Head of caudate nucleus (tissue), 42 donors: Measurements from ENCODE around the gene HIP1.
"Not testable (repeated sequence)": the region's sequence is repeated elsewhere in the genome, so short reads cannot be mapped to it uniquely, and the experiment has no call there.

ENCODE experiments used
- DNase-seq, 42 donors: peaks; one replicate each; pipeline versions ENCODE4 v3.0.0 to v3.0.0-alpha.2; 2020 to 2021; ENCODE audit warnings: mixed read lengths in 7 of 42
- intact Hi-C: fragments of 100-400 bp; cut with DNase I; formaldehyde crosslinking; loops from one replicate; pipeline ENCODE4 v1.15.0; 2022

The HIP1 gene

DNA sequence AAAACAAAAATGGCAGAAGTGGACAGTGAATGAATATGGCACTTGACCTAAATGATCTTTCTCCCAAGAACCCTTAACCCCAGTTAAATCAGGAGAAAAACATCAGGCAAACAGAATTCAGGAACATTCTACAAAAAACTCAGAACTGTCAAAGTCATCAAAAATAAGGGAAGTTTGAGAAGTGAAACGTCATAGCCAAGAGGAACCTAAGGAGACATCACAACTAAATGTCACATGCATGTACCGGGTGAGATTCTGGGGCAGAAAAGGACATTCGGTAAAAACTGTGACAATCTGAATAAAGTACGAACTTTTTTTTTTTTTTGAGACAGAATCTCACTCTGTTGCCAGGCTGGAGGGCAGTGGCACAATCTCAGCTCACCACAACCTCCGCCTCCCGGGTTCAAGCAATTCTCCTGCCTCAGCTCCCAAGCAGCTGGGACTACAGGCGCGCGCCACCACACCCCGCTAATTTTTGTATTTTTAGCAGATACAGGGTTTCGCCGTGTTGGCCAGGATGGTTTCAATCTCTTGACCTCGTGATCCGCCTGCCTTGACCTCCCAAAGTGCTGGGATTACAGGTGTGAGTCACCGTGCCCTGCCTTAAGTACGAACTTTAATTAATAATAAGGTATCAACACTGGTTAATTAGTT, 169.0 kb downstream of the HIP1 start:
- intact Hi-C loops, result not testable (repeated sequence)

DNA sequence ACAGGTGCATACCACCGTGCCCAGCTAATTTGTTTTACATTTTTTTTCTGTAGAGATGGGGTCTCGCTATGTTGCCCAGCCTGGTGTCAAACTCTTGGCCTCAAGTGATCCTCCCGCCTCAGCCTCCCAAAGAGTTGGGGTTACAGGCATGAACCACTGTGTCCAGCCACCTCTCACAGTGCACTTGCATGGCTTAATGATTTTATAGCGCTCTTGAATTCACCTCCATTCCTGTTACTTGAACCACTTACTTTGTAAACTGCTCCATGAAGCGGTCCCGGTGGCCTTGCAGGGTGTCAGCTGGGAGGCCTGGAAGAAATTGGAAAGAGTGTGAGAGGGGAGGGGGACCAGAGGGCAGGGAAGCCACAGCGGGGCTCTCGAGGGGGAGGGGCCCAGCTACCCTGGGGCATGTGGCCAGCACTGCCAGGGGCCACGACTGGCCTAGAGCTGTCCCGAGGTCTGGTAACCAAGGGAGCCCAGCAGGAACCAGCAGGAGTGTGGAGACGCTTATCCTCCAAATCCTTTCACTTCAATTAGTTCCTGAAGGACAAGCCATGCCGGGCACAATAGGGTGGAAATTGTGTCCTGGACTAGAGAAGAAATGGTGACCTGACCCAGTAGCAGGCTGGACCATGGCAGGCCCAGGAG, 170.7 kb downstream of the HIP1 start:
- DNase-seq, result peak in 31 of 42 donors; percentile 2 to 71 (median 38)
- intact Hi-C loops, result no loop called here

More for the DNA sequence above, 169.0 kb downstream of the HIP1 start:
- not testable (repeated sequence) for DNase-seq

DNA sequence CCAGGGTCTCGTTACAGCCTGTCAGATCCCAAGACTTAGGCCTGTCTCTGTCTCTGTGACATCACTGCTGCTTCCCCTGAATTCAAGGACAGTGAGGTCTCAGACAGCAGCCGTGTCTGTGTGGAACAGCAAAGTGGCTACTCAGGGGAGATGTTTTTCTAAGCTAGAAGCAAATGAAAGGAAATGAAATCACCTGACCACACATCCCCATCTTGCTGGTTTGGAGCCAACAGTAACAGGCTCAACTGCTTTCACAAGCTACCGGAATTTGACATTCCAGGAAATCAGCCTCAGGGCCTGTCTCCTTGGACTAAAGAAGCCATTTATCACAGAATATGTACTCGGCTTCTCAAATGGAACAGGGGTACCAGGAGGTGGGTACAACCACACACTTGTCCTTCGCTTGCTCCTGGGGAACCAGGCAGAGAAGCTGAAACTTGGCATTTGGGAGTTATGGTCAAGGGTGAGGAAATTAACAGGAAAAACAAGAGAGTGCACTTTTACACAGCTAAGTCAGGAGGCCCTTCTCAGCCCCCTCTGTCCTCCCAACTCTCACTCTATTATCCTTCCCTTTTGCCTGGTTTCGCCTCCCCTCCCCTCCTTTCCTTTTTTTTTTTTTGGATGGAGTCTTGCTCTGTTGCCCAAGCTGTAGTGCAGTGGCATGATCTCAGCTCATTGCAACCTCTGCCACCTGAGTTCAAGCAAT, 173.5 kb downstream of the HIP1 start:
- DNase-seq, result peak in 2 of 42 donors; percentile 12 to 41
- intact Hi-C loops, result no loop called here

DNA sequence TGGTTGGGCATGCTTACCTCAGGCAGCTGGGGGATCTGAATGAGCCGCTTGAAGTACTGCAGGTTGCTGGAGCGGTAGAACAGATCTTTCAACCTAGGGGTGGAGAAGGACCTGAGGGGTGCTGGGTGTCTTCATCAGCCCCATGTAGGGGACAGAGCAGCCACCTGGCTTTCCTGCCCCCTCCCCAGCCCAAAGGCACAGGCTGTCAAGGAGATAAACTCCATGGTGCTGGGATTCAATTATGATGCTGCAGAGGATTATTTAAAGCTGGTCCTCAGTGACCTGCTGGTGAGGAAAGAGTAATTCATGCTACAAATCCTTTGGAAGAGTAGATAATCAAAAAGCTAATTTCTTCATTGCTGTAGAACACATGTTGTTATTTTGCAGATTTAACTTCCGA, 175.6 kb downstream of the HIP1 start:
- no peak for DNase-seq
- intact Hi-C loops, result no loop called here

DNA sequence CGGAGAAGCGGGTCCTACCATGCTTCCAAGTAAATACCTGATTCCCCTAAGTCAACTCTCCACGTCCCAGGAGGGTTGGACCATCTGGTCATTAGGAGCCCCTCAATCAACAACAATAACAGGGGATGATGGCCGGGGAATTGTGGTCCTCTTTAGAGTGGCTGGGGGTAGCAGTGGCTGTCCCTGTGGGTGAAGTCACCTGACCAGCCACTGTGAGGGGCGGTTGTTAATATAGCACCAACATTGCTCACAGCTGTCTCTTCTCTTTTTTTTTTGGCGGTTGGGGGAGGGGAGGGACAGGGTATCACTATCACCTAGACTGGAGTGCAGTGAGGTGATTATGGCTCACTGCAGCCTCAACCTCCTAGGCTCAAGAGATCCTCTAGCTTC, 178.8 kb downstream of the HIP1 start:
- DNase-seq, result no peak
- intact Hi-C loops, result no loop called here

DNA sequence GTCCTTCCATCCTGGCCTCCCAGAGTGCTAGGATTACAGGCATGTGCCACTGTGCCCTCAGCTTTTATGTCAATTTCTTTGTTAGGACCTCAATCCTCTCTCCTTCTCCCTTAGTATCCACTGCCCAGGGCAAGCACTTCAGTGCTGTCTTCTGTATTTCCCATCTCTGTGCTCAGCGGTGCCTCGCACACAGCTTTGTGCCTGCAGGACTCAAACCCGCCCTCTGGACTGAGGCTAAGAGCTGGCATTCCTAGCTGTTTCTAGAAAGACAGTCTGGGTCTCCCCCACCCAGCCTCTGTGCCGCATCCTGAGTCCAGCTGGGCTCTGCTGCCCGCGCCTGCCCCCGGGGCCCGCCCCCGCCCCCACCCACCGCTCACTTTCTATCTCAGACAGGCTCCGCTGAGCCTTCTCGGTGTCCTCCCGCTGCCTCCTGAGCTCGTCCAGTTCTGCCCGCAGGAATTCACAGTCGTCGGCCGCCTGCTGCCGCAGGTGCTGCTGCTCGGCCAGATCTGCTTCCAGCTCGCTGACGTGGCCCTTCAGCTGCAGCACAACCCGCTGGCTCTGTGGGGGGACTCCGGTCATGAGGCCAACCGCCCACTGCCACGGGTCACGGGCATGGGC, 179.3 kb downstream of the HIP1 start:
- intact Hi-C loops, result no loop called here
- peak in 1 of 42 donors; percentile 42 for DNase-seq

DNA sequence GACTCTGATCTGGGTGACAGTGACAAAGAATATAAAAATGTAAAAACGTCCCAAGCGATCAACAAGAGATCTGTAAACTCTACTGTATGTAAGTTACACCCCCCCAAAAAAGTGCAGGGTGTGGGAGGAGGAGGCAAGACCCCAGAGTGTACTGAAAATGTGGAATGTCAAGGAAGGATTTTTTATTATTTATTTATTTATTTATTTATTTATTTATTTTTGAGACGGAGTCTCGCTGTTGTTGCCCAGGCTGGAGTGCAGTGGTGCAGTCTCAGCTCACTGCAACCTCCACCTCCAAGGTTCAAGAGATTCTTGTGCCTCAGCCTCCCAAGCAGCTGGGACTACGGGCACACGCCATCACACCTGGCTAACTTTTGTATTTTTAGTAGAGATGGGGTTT, 181.9 kb downstream of the HIP1 start:
- intact Hi-C loops, result not testable (repeated sequence)

DNA sequence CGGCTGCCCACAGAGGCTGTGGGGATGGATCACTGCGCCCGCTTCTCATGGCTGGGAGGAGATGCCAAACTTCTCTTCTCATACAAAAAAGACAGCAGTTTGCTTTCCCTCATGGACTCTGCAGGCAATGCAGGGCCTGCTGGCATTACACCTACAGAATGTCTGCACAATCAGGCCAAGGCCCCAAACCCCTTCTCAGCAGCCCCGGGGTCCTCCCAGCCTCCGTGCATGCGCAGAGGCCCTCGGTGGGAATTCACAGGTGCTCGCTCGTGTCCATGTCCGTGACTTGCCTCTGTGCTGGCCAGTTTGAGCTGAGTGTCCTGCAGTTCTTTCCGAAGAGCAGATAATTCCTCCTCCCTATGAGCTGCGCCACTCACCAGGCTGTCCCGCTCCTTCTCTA, 183.0 kb downstream of the HIP1 start:
- intact Hi-C loops, result no loop called here
- DNase-seq, result no peak

More for the DNA sequence above, 181.9 kb downstream of the HIP1 start:
- DNase-seq, result not testable (repeated sequence)

DNA sequence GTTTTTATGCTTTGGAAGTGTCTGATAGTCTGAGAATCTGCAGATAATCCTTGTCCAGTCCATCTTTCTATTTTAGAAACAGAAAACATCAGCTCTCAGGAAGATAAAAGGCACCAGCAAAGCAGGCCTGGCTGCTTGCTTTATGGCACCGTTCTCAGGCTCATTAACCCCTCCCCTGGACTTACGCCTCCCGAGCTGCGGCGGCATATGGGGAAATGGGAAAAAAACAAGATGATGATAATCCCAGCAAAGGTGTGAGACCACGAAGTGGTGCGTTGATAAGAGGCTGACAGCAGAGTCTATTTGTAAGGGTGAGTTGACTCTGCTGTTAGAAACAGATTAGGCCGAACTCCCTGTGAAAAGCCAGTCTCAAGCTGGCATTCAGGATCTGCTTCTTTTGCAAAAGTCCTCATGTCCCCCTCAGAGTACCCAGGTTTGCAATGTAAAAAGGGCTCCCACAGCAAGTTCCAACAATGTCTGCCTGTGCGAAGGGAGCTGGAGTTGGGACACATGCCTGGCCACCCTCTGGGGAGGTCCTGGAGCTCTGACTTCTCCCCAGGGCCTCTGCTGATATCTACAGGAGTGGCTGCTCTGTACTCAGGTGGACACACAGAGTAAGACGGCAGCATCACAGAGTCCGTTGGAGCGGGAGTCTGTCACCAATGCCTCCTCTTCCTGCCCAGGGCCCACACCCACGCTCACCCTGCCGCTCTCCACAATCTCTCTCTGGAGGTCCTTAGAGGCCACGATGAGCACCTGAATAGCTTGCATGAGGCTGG, 192.3 kb downstream of the HIP1 start:
- intact Hi-C loops, result no loop called here
- DNase-seq, result no peak

DNA sequence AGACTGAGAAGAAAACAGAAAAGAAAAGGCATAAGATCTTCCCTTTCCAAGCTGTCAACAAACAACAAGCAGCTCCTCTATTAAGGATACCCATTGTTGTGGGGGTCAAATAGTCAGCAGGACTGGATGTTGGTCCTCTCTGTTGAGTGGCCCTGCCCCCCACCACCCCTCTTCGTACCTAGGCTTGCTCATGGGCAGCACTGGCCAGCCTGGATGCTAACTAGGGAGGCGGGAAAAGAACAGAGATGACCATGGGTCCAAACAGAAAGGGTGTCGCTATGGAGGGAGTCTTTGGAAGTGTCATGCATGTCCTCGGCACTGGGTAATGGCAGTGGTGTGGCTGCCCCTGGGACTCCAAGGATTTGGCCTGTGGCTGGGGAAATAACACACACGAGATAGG, 201.0 kb downstream of the HIP1 start:
- intact Hi-C loops, result no loop called here
- DNase-seq, result peak in 1 of 42 donors; percentile 20

DNA sequence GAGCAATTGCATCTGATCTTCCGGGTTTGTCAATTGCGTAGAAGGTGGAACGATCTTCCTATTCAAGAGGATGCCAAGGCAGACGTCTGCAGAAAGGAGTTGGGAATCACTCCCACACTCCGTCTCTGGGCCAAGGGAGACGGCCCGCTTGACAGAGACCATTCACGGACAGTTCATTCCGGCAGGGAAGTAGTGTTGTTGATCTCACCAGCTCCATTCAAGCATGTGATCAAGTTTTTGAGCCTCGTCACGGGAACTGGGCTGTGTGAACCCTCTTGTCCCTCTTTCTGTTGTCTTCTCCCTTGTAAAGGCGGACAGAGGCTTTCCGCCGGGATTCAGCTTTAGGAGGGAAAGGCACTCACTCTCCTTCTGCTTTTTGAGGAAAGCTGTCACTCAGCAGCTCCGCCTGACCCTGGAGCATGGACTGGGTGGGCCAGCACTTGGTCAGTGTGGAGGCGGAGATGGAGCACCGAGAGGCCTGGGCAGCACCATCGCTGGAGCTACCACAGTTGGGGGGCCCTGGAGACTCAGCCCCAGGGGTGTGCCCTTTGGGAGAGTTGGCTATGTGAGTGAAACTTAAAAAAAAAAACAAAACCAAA, 201.7 kb downstream of the HIP1 start:
- intact Hi-C loops, result no loop called here
- DNase-seq, result peak in 2 of 42 donors; percentile 28 to 41

DNA sequence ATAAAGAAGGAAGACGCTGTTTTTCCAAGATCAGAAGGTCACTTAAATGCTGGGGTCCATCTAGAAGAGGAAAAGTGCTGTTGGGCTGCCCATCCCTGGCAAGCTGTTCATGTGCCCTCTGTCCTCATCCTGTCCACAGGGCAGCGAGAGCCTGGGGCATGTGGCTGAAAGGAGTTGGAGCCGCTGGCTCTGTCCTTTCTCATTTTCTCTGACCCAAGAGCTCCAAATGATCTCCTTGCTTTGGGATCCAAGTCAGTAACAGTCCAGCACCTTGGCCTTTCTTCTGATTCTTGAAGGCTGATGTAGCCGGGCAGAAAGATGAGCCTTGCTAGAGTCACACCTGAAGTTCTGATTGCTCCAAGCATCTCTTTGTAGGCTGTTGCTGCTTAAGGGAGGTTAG, 202.2 kb downstream of the HIP1 start:
- intact Hi-C loops, result no loop called here
- DNase-seq, result peak in 2 of 42 donors; percentile 20 to 26

DNA sequence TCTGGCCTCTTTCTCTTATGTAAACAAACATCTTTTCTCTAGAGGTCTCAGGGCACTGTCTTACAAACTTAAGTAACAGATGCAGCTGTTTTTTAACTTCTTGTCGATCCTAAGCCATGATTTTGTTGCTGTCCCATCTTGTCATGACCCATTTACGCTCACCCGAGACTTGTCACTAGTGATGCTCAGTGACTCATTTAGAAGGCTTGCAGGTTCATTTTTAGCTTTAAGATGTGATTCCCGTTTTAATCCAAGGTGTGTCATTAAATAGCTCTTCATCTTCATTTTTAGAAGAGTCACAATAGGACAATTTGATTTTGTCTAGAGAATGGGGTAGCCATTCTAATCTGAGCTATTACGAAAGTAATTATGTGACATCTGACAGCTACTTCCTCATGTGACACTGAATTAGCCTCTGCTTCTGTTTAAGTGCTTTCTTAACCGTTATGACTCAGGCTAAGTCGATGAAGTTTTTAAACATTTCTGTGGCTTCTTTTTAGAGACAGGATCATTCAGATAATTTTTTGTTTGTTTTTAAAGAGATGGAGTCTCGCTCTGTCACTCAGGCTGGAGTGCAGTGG, 203.9 kb downstream of the HIP1 start:
- intact Hi-C loops, result no loop called here
- peak in 11 of 42 donors; percentile 19 to 67 (median 41) for DNase-seq

DNA sequence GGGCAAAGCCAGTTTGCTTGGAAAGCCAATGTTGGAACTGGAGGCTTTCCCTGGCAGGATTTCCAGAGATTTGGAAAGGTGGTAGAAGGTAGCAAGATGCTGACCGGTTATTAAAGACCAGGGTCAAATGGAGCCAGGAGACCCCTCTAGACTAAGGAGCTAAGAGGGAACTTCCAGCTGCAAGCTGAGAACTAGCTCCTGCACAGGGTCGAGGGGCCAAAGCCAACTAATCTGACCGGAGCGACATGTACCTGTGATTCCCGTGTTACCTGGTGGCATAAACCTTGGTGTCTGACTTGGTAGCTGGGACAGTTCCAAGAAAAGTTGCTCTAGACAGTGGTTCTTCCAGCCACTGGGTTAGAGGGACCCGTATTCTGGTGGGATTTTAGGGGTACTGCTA, 204.8 kb downstream of the HIP1 start:
- DNase-seq, result peak in 2 of 42 donors; percentile 22 to 35
- intact Hi-C loops, result no loop called here

DNA sequence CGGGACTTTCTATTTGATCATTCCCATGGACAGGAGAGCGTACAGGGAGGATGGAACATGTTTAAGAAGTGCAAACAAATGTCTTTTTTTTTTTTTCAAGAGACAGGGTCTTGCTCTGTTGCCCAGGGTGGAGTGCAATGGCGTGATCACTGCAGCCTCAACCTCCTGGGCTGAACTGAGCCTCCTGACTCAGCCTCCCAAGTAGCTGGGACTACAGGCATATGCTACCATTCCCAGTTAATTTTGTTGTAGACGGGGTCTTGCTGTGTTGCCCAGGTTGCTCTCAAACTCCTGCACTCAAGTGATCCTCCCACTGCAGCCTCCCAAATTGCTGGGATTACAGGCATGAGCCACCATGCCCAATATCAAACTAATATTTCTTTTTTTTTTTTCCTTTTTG, 206.1 kb downstream of the HIP1 start:
- peak in 1 of 42 donors; percentile 21 for DNase-seq
- intact Hi-C loops, result no loop called here

DNA sequence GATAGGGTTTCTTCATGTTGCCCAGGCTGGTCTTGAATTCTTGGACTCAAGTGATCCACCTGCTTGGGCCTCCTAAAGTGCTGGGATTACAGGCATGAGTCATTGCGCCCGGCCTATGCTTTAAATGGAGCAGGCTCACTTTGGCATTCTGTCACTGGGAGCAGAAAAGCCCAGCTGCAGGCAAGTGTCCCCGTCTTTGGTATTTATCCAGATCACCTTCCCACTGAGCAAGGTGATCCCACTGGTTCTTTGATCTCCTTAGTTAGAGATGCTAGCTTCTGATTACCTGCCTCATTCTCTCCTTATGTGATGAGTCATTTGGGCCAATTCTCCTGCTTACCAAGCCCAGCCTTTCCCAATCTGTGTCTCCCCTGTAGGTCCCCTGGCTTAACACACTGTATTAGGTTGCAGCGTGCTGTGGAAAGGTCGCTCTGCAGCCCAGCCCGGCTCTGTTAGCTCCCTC, 207.4 kb downstream of the HIP1 start:
- intact Hi-C loops, result no loop called here
- DNase-seq, result peak in 1 of 42 donors; percentile 38

DNA sequence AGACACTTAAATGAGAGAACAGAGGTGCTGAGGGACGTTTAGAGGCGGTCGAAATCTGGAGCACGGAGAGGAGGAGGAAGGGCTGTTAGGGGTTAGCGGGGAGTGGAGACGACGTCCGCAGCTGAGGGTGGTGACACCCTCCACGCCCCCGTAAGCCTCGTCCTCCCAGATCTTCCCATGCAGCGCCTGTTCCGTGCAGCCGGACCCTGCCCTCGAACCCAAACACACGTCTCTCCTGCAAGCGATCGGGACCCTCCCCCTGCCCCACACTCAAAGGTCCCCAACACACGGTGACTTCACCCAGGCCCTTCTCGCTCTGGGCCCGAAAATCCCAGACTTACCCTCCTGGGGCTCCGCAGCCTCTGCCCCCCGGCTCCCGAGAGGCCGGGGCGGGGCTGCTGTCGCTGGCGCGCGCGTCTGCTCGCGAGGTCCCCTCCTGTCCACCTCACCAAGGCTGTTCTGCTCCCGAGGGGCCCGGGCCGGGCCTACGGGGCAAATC, 211.5 kb downstream of the HIP1 start:
- intact Hi-C loops, result not testable (repeated sequence)
- DNase-seq, result peak in 2 of 42 donors; percentile 5 to 9

DNA sequence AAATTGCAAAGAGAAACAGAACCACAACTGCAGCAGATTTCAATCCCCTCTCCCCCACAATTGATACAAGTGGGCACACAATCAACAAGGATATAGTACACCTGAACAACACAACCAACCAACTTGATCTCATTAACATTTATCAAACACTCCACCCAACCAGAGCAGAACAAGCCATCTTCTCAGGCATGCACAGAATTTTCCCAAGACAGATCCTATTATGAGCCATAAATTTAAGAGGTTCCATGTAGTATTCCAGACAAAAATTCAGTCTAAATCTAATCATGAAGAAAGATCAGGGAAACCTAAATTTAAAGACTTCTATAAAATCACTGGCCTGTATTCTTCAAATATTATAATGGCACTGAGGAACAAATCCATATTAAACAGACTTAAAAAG, 217.0 kb downstream of the HIP1 start:
- intact Hi-C loops, DNase-seq: not testable (repeated sequence)
